ENCODE measurements around the gene LMF1. TPM values are rescaled to one million over a fixed set of nuclear protein-coding genes. Genes with fewer than 3 reads are reported as not detected.

The LMF1 gene
- total RNA-seq, 3 donors from 2014 or later (not counting 1 experiment from before 2014, with no cell fraction given): 28.2 to 42.2 (median 41.2) TPM

DNA sequence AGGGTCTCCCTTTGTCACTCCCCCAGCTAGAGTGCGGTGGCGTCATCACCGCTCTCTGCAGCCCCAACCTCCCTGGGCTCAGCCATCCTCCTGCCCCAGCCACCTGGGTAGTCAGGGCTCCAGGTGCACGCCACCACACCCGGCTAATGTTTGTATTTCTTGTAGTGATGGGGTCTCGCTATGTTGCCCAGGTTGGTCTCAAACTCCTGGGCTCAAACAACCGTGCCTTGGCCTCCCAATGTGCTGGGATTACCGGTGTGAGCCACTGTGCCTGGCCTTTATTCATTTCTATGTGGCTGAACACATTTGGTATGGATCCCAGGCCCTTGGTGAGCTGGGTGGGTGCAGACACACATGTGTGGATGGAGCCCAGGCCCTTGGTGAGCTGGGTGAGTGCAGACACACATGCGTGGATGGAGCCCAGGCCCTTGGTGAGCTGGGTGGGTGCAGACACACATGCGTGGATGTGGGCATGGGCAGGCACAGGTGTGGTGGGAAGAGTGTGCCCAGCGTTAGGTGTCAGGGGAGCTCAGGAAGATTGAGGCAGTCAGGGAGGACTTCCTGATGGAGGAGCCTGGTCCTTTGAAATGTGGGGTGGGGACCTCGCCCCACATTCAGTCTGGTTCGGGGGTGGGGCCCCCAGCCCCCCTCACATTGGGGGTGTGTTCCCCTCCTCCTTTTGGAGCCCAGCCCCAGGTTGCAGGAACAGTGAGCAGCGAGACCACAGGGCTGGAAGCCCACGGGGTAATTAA lies 47.8 kb upstream of the LMF1 start:
- no peaks in the 10 kb centered on the region for H3K4me1 Mint-ChIP-seq
- H3K36me3 Mint-ChIP-seq: no peaks in the 10 kb centered on the region
- DNase-seq (no peak), ATAC-seq (no peak)
- no peak overlapping the region for H3K27ac Mint-ChIP-seq
- no peaks in the 10 kb centered on the region for H3K36me3 ChIP-seq (ENCODE audit: control insufficient read depth, insufficient read depth, low read length)
- H3K27me3 ChIP-seq (ENCODE audit: control insufficient read depth, insufficient read depth, low read length): no peaks in the 10 kb centered on the region
- no peaks in the 10 kb centered on the region for H3K4me1 ChIP-seq (ENCODE audit: control insufficient read depth, insufficient read depth, low read length)
- H3K27ac ChIP-seq (ENCODE audit: low read length): no peak overlapping the region
- no peaks in the 10 kb centered on the region for H3K9me3 ChIP-seq (ENCODE audit: control insufficient read depth, insufficient read depth, low read length)
- no peak overlapping the region for H3K4me3 ChIP-seq (ENCODE audit: low read length)
- H3K27me3 Mint-ChIP-seq (ENCODE audit: low read depth in 2 of 2): no peaks in the 10 kb centered on the region
- H3K9me3 Mint-ChIP-seq: no peaks in the 10 kb centered on the region
- WGBS (ENCODE audit: insufficient coverage): 85% methylated on average over 15 of the region's 15 CpGs
- no peak overlapping the region for H3K4me3 Mint-ChIP-seq
- TF ChIP-seq, protein P1, sequence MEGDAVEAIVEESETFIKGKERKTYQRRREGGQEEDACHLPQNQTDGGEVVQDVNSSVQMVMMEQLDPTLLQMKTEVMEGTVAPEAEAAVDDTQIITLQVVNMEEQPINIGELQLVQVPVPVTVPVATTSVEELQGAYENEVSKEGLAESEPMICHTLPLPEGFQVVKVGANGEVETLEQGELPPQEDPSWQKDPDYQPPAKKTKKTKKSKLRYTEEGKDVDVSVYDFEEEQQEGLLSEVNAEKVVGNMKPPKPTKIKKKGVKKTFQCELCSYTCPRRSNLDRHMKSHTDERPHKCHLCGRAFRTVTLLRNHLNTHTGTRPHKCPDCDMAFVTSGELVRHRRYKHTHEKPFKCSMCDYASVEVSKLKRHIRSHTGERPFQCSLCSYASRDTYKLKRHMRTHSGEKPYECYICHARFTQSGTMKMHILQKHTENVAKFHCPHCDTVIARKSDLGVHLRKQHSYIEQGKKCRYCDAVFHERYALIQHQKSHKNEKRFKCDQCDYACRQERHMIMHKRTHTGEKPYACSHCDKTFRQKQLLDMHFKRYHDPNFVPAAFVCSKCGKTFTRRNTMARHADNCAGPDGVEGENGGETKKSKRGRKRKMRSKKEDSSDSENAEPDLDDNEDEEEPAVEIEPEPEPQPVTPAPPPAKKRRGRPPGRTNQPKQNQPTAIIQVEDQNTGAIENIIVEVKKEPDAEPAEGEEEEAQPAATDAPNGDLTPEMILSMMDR (IDR thresholded peaks at IDR 0.05): no peak
- intact Hi-C loops (cut with micrococcal nuclease): no loop called here

DNA sequence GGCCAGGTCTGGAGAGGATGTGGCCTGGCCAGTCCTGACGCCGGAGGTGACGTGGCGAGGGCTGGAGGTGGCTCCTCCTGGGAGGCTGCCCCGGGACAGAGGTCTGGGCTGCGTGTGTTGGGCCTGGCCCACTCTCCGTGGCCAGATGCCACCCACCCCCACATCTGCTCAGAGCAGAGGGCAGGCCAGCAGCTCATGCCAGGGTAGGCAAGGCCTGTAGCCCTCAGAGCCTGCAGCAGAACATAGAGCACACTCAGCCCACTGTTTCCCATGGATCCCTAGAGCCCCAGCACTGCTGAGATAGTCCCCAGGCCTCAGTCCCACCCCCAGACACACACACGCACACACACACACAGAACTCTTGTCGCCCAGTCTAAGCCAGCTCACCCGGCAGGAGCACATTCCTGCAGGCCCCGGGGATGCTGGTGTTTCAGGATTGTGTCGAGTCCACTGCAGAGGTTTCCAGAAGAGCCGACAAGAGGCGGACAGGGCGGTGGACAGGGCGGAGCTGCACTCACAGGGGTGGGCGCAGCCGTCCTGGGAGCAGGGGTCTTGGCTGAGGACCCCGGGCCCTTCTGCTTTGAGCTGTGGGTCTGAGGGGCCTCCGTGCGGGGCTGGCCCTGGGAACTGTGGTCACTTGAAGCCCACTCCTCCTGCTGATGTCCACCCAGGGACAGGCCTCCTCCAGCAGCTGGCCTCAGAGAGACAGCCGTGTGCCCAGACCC lies 44.1 kb upstream of the LMF1 start:
- 91% methylated on average over 22 of the region's 22 CpGs for WGBS (ENCODE audit: insufficient coverage)
- ATAC-seq (no peak), DNase-seq (no peak)
- H3K27me3 ChIP-seq (ENCODE audit: control insufficient read depth, insufficient read depth, low read length): no peaks in the 10 kb centered on the region
- no peaks in the 10 kb centered on the region for H3K9me3 ChIP-seq (ENCODE audit: control insufficient read depth, insufficient read depth, low read length)
- intact Hi-C loops (cut with micrococcal nuclease): no loop called here
- Mint-ChIP-seq H3K4me1 (no peaks in the 10 kb centered on the region), H3K36me3 (no peaks in the 10 kb centered on the region), H3K9me3 (no peaks in the 10 kb centered on the region), H3K4me3 (no peak overlapping the region), H3K27ac (no peak overlapping the region), H3K27me3 (ENCODE audit: low read depth in 2 of 2) (peaks cover 0 to 5% of the 10 kb centered on the region in 2 donors)
- TF ChIP-seq, protein P1 (IDR thresholded peaks at IDR 0.05): no peak
- no peak overlapping the region for H3K4me3 ChIP-seq (ENCODE audit: low read length)
- H3K4me1 ChIP-seq (ENCODE audit: control insufficient read depth, insufficient read depth, low read length): no peaks in the 10 kb centered on the region
- H3K27ac ChIP-seq (ENCODE audit: low read length): no peak overlapping the region
- H3K36me3 ChIP-seq (ENCODE audit: control insufficient read depth, insufficient read depth, low read length): no peaks in the 10 kb centered on the region

DNA sequence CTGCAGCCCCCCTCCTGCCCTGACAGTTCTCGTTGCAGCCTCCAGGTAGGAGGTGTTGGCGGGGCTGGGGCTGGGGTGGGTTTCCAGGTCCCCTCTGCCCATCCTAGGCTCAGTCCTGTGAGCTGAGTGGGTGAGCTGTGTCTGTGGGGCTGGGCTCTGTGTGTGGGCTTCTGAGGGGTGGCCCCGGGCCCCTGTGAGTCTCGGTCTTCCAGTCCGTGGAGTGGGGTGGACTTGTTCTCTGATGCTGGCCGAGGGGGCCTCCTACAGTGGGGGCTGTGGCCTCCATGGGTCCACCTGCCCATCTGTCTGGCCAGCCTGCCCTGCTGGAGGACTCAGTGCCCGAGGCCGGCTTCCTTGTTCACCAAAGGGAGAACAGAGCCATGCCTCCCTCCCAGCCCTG lies 43.4 kb upstream of the LMF1 start:
- Histone ChIP-seq H3K27ac (ENCODE audit: low read length) (no peak overlapping the region), H3K36me3 (ENCODE audit: control insufficient read depth, insufficient read depth, low read length) (no peaks in the 10 kb centered on the region), H3K27me3 (ENCODE audit: control insufficient read depth, insufficient read depth, low read length) (no peaks in the 10 kb centered on the region), H3K9me3 (ENCODE audit: control insufficient read depth, insufficient read depth, low read length) (no peaks in the 10 kb centered on the region), H3K4me3 (ENCODE audit: low read length) (no peak overlapping the region), H3K4me1 (ENCODE audit: control insufficient read depth, insufficient read depth, low read length) (no peaks in the 10 kb centered on the region)
- no peak for DNase-seq
- WGBS (ENCODE audit: insufficient coverage): 79% methylated on average over 8 of the region's 8 CpGs
- H3K4me1 Mint-ChIP-seq: no peaks in the 10 kb centered on the region
- no peak overlapping the region for H3K4me3 Mint-ChIP-seq
- H3K9me3 Mint-ChIP-seq: no peaks in the 10 kb centered on the region
- intact Hi-C loops (cut with micrococcal nuclease): no loop called here
- peaks cover 0 to 5% of the 10 kb centered on the region in 2 donors for H3K27me3 Mint-ChIP-seq (ENCODE audit: low read depth in 2 of 2)
- H3K27ac Mint-ChIP-seq: no peak overlapping the region
- H3K36me3 Mint-ChIP-seq: no peaks in the 10 kb centered on the region
- no peak for ATAC-seq
- TF ChIP-seq, protein P1 (IDR thresholded peaks at IDR 0.05): no peak

Data from natural killer cell (primary cell).